Measurements from ENCODE around the gene POU2F1. TPM values are rescaled to one million over a fixed set of nuclear protein-coding genes. Genes with fewer than 3 reads are reported as not detected.

POU2F1 gene
- total RNA-seq, 1 donor from 2014 or later, result 3.9 TPM

- Histone ChIP-seq H3K36me3 (ENCODE audit: control insufficient read depth, insufficient read depth, low read length) (no peaks in the 10 kb centered on the region), H3K27me3 (ENCODE audit: control insufficient read depth, insufficient read depth, low read length) (no peaks in the 10 kb centered on the region), H3K4me3 (ENCODE audit: low read depth, low read length) (no peak overlapping the region)
- FAIRE-seq (no peak), DNase-seq (ENCODE audit: low read depth) (no peak)
- TF ChIP-seq CTCF (IDR thresholded peaks at IDR 0.05; ENCODE audit: insufficient read depth, low read length, severe bottlenecking), result no peak
Observed at GRCh38 chr1:167190747-167191237, 29.9 kb upstream of the POU2F1 start.

DNA sequence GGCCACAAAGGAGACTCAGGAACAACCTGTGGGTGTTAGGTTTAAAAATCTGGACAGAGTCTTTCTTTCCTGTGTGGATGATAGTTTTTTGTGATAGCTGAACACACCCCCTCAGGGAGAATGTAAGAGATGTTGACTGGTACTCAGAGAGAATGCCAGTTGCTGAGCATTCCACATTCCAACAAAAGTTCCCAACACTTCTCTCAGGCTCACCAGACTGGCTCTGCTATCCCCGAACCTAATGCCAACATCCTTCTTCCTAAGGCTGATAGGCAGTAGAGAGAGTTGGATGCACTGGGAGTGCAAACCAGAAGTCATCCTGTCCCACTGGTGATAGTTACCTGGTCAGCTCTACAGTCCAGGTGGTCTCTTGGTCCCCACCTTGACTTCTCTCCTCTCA, 28.7 kb upstream of the POU2F1 start:
- no peaks in the 10 kb centered on the region for H3K36me3 ChIP-seq (ENCODE audit: control insufficient read depth, insufficient read depth, low read length)
- no peak for TF ChIP-seq CTCF (IDR thresholded peaks at IDR 0.05; ENCODE audit: insufficient read depth, low read length, severe bottlenecking)
- H3K4me3 ChIP-seq (ENCODE audit: low read depth, low read length), result no peak overlapping the region
- FAIRE-seq (no peak), DNase-seq (ENCODE audit: low read depth) (no peak)
- no peaks in the 10 kb centered on the region for H3K27me3 ChIP-seq (ENCODE audit: control insufficient read depth, insufficient read depth, low read length)

DNA sequence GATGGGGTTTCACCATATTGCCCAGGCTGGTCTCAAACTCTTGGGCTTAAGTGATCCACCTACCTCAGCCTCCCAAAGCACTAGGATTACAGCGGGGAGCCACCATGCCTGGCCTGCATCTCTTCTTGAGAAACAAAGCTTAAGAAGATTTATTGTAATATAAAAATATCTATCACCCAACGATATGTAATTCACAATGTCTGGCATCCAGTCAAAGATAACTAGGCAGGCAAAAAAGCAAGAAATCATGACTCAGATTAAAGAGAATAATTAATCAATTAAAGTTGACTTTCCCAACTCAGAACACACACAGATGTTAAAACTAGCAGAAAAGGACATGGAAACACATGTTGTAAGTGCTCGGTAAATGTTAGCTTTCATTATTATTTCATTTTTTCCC, 26.5 kb upstream of the POU2F1 start:
- no peak for DNase-seq (ENCODE audit: low read depth)
- TF ChIP-seq CTCF (IDR thresholded peaks at IDR 0.05; ENCODE audit: insufficient read depth, low read length, severe bottlenecking), result no peak
- Histone ChIP-seq H3K27me3 (ENCODE audit: control insufficient read depth, insufficient read depth, low read length) (no peaks in the 10 kb centered on the region), H3K4me3 (ENCODE audit: low read depth, low read length) (no peak overlapping the region), H3K36me3 (ENCODE audit: control insufficient read depth, insufficient read depth, low read length) (no peaks in the 10 kb centered on the region)
- FAIRE-seq, result no peak

DNA sequence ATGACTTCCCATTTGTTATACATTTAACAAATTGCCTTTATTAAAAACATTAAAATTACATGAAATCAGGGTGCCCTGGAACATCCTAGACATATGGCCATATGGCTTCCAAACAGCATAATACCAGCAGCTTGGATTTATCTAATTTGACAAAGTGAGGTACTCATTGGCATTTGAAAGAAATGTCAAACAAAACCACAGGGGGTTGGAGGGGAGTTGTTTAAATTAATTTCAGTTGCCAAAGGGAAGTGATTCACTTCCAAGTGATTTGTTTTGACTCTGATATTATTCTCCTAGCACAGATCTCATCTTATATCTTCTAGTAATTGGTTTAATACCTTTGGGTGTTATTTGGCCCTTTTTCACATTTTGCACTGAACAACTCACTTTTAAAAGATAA, 24.5 kb upstream of the POU2F1 start:
- Histone ChIP-seq H3K27me3 (ENCODE audit: control insufficient read depth, insufficient read depth, low read length) (no peaks in the 10 kb centered on the region), H3K36me3 (ENCODE audit: control insufficient read depth, insufficient read depth, low read length) (no peaks in the 10 kb centered on the region), H3K4me3 (ENCODE audit: low read depth, low read length) (no peak overlapping the region)
- FAIRE-seq (no peak), DNase-seq (ENCODE audit: low read depth) (peak; percentile 16)
- no peak for TF ChIP-seq CTCF (IDR thresholded peaks at IDR 0.05; ENCODE audit: insufficient read depth, low read length, severe bottlenecking)

DNA sequence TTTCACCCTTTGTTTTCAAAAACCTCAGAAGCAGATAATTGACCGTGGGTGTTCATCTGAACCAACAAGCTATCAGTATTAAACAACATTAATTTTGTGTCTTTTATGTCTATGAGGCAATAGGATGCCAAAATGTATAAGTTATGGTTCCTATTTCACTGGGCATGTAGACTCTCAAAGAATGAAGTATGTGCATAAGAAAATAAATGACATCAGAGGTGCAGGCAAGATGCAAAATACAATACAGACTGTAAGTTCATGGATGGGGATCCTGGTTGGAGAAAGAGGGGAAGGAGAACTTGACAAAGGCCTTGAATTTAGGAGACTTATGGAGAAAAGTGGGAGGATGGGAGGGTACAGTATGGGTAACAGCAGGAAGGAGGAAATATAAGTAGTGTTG, 23.4 kb upstream of the POU2F1 start:
- Histone ChIP-seq H3K36me3 (ENCODE audit: control insufficient read depth, insufficient read depth, low read length) (no peaks in the 10 kb centered on the region), H3K27me3 (ENCODE audit: control insufficient read depth, insufficient read depth, low read length) (no peaks in the 10 kb centered on the region), H3K4me3 (ENCODE audit: low read depth, low read length) (no peak overlapping the region)
- no peak for TF ChIP-seq CTCF (IDR thresholded peaks at IDR 0.05; ENCODE audit: insufficient read depth, low read length, severe bottlenecking)
- DNase-seq (ENCODE audit: low read depth) (no peak), FAIRE-seq (no peak)

GRCh38 chr1:167197692-167198091, 23.0 kb upstream of the POU2F1 start:
- no peak for TF ChIP-seq CTCF (IDR thresholded peaks at IDR 0.05; ENCODE audit: insufficient read depth, low read length, severe bottlenecking)
- FAIRE-seq, result no peak
- DNase-seq (ENCODE audit: low read depth), result no peak

More at GRCh38 chr1:167197692-167198091, 23.0 kb upstream of the POU2F1 start:
- no peak overlapping the region for H3K4me3 ChIP-seq (ENCODE audit: low read depth, low read length)
- no peaks in the 10 kb centered on the region for H3K36me3 ChIP-seq (ENCODE audit: control insufficient read depth, insufficient read depth, low read length)
- no peaks in the 10 kb centered on the region for H3K27me3 ChIP-seq (ENCODE audit: control insufficient read depth, insufficient read depth, low read length)

Data from bronchial epithelial cell (primary cell).